ENCODE measurements around the gene UNC5A.

Gene UNC5A

DNA sequence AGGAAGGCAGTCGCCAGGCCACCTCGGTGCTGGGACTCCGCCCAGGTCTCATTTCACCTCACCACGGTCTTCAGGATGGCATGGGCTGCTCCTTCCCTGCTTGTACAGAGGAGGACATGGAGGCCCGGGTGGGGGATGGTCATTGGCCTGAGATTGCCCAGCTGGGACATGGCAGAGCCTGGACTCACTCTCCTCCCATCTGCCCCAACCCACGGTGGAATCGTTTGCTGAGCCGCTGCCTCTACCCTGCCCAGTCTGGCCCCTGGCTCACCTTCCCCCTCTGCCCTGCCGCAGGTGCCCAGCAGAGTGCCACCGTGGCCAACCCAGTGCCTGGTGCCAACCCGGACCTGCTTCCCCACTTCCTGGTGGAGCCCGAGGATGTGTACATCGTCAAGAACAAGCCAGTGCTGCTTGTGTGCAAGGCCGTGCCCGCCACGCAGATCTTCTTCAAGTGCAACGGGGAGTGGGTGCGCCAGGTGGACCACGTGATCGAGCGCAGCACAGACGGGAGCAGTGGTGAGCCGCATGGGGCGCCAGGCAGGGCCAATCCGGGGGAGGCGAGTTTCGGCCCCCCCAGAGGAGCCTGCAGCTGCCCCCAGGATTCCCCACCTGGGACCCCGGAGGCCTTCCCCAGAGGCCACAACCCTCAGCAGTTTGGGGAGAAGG lies 52.1 kb downstream of the UNC5A start:
- no peak overlapping the region for H3K4me3 ChIP-seq (ENCODE audit: low read length)
- DNase-seq (ENCODE audit: low read depth): no peak
- TF ChIP-seq, protein P1, sequence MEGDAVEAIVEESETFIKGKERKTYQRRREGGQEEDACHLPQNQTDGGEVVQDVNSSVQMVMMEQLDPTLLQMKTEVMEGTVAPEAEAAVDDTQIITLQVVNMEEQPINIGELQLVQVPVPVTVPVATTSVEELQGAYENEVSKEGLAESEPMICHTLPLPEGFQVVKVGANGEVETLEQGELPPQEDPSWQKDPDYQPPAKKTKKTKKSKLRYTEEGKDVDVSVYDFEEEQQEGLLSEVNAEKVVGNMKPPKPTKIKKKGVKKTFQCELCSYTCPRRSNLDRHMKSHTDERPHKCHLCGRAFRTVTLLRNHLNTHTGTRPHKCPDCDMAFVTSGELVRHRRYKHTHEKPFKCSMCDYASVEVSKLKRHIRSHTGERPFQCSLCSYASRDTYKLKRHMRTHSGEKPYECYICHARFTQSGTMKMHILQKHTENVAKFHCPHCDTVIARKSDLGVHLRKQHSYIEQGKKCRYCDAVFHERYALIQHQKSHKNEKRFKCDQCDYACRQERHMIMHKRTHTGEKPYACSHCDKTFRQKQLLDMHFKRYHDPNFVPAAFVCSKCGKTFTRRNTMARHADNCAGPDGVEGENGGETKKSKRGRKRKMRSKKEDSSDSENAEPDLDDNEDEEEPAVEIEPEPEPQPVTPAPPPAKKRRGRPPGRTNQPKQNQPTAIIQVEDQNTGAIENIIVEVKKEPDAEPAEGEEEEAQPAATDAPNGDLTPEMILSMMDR (IDR thresholded peaks at IDR 0.05; ENCODE audit: insufficient read depth, low read depth, low read length, missing control alignments): no peak

DNA sequence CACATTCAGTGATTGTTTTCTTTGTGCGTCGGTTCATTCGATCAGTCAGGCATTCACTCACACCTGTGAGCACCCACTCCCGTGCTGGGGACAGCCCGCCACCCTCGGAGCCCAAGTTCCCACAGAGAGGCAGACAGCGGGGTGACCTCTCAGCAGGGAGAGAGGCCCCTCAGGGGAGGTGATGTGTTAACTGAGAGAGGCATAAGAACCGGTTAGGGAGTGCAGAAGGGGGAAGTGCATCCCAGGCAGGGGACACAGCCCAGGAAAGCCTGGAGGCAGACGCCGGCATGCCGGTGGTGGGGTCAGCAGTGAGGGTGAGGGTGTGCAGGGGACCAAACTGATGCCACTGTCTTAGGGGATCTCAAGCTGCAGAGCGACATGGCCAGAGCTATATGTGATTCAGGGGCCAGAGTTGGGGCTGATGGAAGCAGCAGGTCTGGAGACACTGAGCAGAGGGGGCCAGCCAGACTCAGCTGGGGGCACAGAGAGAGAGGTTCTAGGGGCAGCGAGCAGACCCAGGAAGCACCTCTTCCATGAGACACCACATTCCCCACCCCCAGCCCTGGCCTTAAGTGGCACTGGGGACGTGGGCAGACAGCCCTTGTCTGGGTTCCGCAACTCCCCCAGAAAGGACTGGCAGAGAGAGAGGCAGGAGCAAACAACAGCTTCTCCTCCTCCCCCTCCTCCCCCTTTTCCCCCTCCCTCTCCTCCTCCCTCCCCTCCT lies 52.8 kb downstream of the UNC5A start:
- DNase-seq (ENCODE audit: low read depth): no peak
- TF ChIP-seq, protein P1 (IDR thresholded peaks at IDR 0.05; ENCODE audit: insufficient read depth, low read depth, low read length, missing control alignments): no peak
- H3K4me3 ChIP-seq (ENCODE audit: low read length): no peak overlapping the region

DNA sequence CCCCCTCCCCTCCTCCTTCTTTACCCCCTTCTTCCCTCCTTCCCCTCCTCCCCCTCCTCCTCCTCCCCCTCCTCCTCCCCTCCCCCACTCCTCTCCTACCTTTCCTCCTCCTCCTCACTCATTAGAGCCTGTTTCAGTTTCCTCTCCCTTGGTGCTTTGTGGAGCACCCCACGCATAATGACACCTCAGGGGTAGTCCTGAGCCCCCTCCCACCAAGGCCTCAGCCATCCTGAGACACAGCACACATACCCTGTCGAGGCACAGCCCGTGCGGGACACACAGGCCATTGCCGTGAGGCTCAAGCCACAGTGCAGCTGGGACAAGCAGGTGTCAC lies 53.4 kb downstream of the UNC5A start:
- no peak overlapping the region for H3K4me3 ChIP-seq (ENCODE audit: low read length)
- TF ChIP-seq, protein P1 (IDR thresholded peaks at IDR 0.05; ENCODE audit: insufficient read depth, low read depth, low read length, missing control alignments): no peak
- DNase-seq (ENCODE audit: low read depth): no peak

DNA sequence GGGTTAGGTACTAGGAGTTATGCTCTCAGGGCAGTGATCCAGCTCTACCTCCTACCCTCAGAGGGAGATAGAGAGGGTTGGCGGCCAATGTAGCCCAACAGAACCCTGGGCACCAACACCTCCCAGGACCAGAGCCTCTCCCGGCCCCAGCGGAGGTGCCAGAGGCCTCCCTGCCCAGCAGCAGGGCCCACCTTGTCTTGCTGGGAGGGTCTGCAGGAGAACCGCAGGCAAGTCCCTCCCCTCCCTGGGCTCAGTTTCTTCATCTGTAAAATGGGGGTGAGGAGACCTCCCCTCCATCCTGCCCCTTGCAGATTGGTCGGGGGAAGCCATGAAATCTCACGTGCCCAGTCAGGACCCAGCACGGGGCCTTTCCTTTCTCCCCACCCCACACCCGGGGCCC lies 54.4 kb downstream of the UNC5A start:
- no peak overlapping the region for H3K4me3 ChIP-seq (ENCODE audit: low read length)
- TF ChIP-seq, protein P1 (IDR thresholded peaks at IDR 0.05; ENCODE audit: insufficient read depth, low read depth, low read length, missing control alignments): no peak
- no peak for DNase-seq (ENCODE audit: low read depth)

DNA sequence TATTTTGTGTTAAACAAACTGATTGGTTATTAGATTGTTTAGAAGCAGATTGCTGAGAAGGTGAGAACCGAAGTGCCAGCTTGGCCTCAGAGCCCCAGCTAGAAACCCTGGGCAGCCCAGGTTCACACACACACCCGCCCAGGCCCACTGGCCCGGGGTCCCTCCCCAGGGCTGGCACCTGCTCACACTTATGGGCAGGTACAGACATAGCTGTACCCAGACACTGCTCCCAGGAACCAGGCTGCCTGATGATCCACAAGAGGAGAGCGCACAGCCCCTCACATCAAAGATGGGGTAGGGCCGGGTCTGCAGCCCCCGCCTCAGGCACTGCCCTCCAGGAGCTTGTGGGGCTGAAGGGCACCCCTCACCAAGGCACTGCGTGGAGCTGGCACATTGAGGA lies 55.6 kb downstream of the UNC5A start:
- no peak for DNase-seq (ENCODE audit: low read depth)
- no peak overlapping the region for H3K4me3 ChIP-seq (ENCODE audit: low read length)
- TF ChIP-seq, protein P1 (IDR thresholded peaks at IDR 0.05; ENCODE audit: insufficient read depth, low read depth, low read length, missing control alignments): no peak

DNA sequence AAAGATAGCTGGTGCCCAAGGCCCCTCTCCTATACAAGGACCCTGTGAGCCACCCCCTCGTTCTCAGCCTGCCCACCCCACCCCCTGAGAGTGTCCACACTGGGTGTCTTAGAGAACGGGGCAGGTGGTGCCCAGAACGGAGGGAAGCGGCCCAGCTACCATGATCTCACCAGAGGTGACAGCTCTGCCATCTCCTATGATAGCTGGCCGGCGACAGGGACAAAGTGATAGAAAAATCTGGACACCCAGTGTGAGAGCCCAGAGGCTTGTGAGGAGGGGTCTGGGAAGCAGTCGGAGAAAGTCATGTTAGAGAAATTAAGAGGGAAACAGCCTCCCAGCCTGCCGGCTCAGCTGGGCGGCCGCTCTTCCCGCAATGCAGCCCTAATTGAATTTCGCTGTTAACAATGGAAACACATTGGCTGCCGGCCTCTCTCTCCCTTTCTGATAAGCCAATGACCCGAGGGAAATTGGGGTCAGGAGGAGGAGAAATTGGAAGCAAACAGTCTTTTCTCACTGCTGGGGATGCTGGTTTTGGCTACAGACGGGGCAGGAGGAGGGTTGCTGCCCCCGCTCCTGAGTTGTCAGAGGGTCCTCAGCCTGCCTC lies 56.5 kb downstream of the UNC5A start:
- no peak overlapping the region for H3K4me3 ChIP-seq (ENCODE audit: low read length)
- DNase-seq (ENCODE audit: low read depth): no peak
- TF ChIP-seq, protein P1 (IDR thresholded peaks at IDR 0.05; ENCODE audit: insufficient read depth, low read depth, low read length, missing control alignments): no peak
